Liver (tissue), 9 donors: ENCODE data around the gene CREB3L2. TPM values are rescaled to one million over a fixed set of nuclear protein-coding genes. Genes with fewer than 3 reads are reported as not detected.

Source experiments
- DNase-seq: peaks from one replicate; pipeline ENCODE4 v3.0.0-alpha.2; 2017; ENCODE audit warnings: low spot score
- H3K27ac ChIP-seq, 2 donors: one replicate each; pipeline ENCODE4 v1.7.0; 2013; ENCODE audit warnings: inconsistent platforms in 2 of 2, low read length in 2 of 2, control low read depth in 1 of 2, low read depth in 1 of 2, mild to moderate bottlenecking in 1 of 2
- H3K27me3 ChIP-seq, 4 donors: one replicate each; pipeline versions ENCODE4 v1.6.1 to v1.7.0; 2013; ENCODE audit warnings: low read length in 3 of 4, inconsistent platforms in 1 of 4, mild to moderate bottlenecking in 1 of 4, moderate library complexity in 1 of 4; ENCODE audit not compliant: control insufficient read depth in 4 of 4, insufficient read depth in 4 of 4
- H3K36me3 ChIP-seq, 4 donors: one replicate each; pipeline versions ENCODE4 v1.6.1 to v1.7.0; 2013; ENCODE audit warnings: low read length in 3 of 4, mild to moderate bottlenecking in 3 of 4, low read depth in 1 of 4, moderate library complexity in 1 of 4; ENCODE audit not compliant: control insufficient read depth in 4 of 4, insufficient read depth in 3 of 4
- H3K4me1 ChIP-seq, 4 donors: one replicate each; pipeline versions ENCODE4 v1.6.1 to v1.7.0; 2013; ENCODE audit warnings: low read length in 3 of 4, mild to moderate bottlenecking in 3 of 4, moderate library complexity in 1 of 4; ENCODE audit not compliant: control insufficient read depth in 4 of 4, insufficient read depth in 4 of 4
- H3K4me3 ChIP-seq, 3 donors: one replicate each; pipeline versions ENCODE4 v1.6.1 to v1.7.0; 2013; ENCODE audit warnings: low read length in 3 of 3, control low read depth in 1 of 3, low read depth in 1 of 3, mild to moderate bottlenecking in 1 of 3
- H3K9ac ChIP-seq, 2 donors: one replicate each; pipeline ENCODE4 v1.7.0; 2013; ENCODE audit warnings: low read length in 2 of 2, mild to moderate bottlenecking in 2 of 2, moderate library complexity in 2 of 2, control low read depth in 1 of 2, low read depth in 1 of 2
- H3K9me3 ChIP-seq, 4 donors: one replicate each; pipeline versions ENCODE4 v1.6.1 to v1.7.0; 2013; ENCODE audit warnings: low read length in 3 of 4; ENCODE audit not compliant: control insufficient read depth in 4 of 4
- CTCF ChIP-seq: fragments of 150-350 bp; IDR thresholded peaks from 2 replicates; pipeline ENCODE4 v1.5.1; 2017; ENCODE audit warnings: improper control_type of control experiment, low read depth, low read length; ENCODE audit not compliant: missing input control
- EGR1 ChIP-seq, 2 donors: IDR thresholded peaks; 2 replicates each; pipeline ENCODE4 v1.6.1; 2016 to 2018; ENCODE audit warnings: antibody characterized with exemption in 2 of 2, low read depth in 2 of 2
- FOXA1 ChIP-seq: IDR thresholded peaks from 2 replicates; pipeline ENCODE4 v1.6.1; 2016; ENCODE audit warnings: antibody characterized with exemption
- FOXA2 ChIP-seq: IDR thresholded peaks from 2 replicates; pipeline ENCODE4 v1.6.1; 2016; ENCODE audit warnings: antibody characterized with exemption
- GABPA ChIP-seq, 2 donors: IDR thresholded peaks in 1 of 2; conservative IDR thresholded peaks in 1 of 2; 2 replicates each; pipeline ENCODE4 v1.6.1; 2016; ENCODE audit warnings: antibody characterized with exemption in 2 of 2, mild to moderate bottlenecking in 1 of 2, moderate library complexity in 1 of 2
- HNF4A ChIP-seq, 2 donors: conservative IDR thresholded peaks; 2 replicates each; pipeline ENCODE4 v1.6.1; 2016; ENCODE audit warnings: antibody characterized with exemption in 2 of 2, mild to moderate bottlenecking in 2 of 2
- HNF4G ChIP-seq: IDR thresholded peaks from 2 replicates; pipeline ENCODE4 v1.6.1; 2016; ENCODE audit warnings: antibody characterized with exemption
- NR2F2 ChIP-seq: IDR thresholded peaks from 2 replicates; pipeline ENCODE4 v1.6.1; 2016; ENCODE audit warnings: antibody characterized with exemption
- RAD21 ChIP-seq, 2 donors: IDR thresholded peaks; 2 replicates each; pipeline ENCODE4 v1.6.1; 2016; ENCODE audit warnings: antibody characterized with exemption in 2 of 2, mild to moderate bottlenecking in 2 of 2
- SP1 ChIP-seq: IDR thresholded peaks from 2 replicates; pipeline ENCODE4 v1.6.1; 2018; ENCODE audit warnings: antibody characterized with exemption, mild to moderate bottlenecking
- TAF1 ChIP-seq: conservative IDR thresholded peaks from 2 replicates; pipeline ENCODE4 v1.6.1; 2016; ENCODE audit warnings: antibody characterized with exemption, mild to moderate bottlenecking
- YY1 ChIP-seq: IDR thresholded peaks from 2 replicates; pipeline ENCODE4 v1.6.1; 2016; ENCODE audit warnings: antibody characterized with exemption, mild to moderate bottlenecking
- WGBS: extraction: QIAGEN DNeasy Blood & Tissue Kit; methylation state at CpG from one replicate; pipeline ENCODE4 v1.1.7; 2013; 5-methylcytosine and 5-hydroxymethylcytosine counted together
- polyA plus RNA-seq, 2 donors: library from polyadenylated mRNA; stranded (reverse) in 1 of 2; unstranded in 1 of 2; fragments of 200-250 nt in 1 of 2; fragments of >200 nt in 1 of 2; fragmentation: Nextera tagmentation in 1 of 2; extraction: Ambion mirVana in 1 of 2; gene quantifications; one replicate each; pipeline versions ENCODE4 v1.2.1 to v1.2.3, GENCODE V29; 2013 to 2015
- total RNA-seq, 2 donors: library from RNA; depleted of rRNA; stranded (reverse); fragments of >200 nt; gene quantifications; one replicate each; pipeline ENCODE4 v1.2.3, GENCODE V29; 2014
- TF ChIP-seq, protein P1 (sequence below): IDR thresholded peaks from 2 replicates; pipeline ENCODE4 v1.6.1; 2016; ENCODE audit warnings: antibody characterized with exemption, mild to moderate bottlenecking
- TF ChIP-seq, protein P2 (sequence below): IDR thresholded peaks from 2 replicates; pipeline ENCODE4 v1.6.1; 2016; ENCODE audit warnings: antibody characterized with exemption
- TF ChIP-seq, protein P3 (sequence below): IDR thresholded peaks from 2 replicates; pipeline ENCODE4 v1.6.1; 2016; ENCODE audit warnings: antibody characterized with exemption
- donor health status: healthy.
- donor health status: healthy.
- donor health status: healthy.
- donor health status: healthy.
- donor health status: healthy.

The CREB3L2 gene
- total and polyA plus RNA-seq, 4 donors, result 6.7 to 16.6 (median 9.9) TPM

GRCh38 chr7:137984181-137985041, 17.5 kb downstream of the CREB3L2 start:
- peak overlapping the region; percentile 16 to 33 for H3K27ac ChIP-seq
- H3K27me3 ChIP-seq, result no peaks in the 10 kb centered on the region
- TF ChIP-seq FOXA2 (no peak), YY1 (peak; percentile 23), GABPA (IDR thresholded peaks at IDR 0.05 in 1 of 2, conservative IDR thresholded peaks at IDR 0.05 in 1 of 2) (no peak), SP1 (no peak), CTCF (no peak), HNF4A (conservative IDR thresholded peaks at IDR 0.05) (peak; percentile 48 to 54)
- TF ChIP-seq, protein P1, sequence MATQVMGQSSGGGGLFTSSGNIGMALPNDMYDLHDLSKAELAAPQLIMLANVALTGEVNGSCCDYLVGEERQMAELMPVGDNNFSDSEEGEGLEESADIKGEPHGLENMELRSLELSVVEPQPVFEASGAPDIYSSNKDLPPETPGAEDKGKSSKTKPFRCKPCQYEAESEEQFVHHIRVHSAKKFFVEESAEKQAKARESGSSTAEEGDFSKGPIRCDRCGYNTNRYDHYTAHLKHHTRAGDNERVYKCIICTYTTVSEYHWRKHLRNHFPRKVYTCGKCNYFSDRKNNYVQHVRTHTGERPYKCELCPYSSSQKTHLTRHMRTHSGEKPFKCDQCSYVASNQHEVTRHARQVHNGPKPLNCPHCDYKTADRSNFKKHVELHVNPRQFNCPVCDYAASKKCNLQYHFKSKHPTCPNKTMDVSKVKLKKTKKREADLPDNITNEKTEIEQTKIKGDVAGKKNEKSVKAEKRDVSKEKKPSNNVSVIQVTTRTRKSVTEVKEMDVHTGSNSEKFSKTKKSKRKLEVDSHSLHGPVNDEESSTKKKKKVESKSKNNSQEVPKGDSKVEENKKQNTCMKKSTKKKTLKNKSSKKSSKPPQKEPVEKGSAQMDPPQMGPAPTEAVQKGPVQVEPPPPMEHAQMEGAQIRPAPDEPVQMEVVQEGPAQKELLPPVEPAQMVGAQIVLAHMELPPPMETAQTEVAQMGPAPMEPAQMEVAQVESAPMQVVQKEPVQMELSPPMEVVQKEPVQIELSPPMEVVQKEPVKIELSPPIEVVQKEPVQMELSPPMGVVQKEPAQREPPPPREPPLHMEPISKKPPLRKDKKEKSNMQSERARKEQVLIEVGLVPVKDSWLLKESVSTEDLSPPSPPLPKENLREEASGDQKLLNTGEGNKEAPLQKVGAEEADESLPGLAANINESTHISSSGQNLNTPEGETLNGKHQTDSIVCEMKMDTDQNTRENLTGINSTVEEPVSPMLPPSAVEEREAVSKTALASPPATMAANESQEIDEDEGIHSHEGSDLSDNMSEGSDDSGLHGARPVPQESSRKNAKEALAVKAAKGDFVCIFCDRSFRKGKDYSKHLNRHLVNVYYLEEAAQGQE, result no peak
- no peaks in the 10 kb centered on the region for H3K9me3 ChIP-seq
- 63% methylated on average over 11 of the region's 11 CpGs for WGBS
- no peak for DNase-seq
- H3K9ac ChIP-seq, result no peak overlapping the region
- no peak overlapping the region for H3K4me3 ChIP-seq
- H3K36me3 ChIP-seq, result no peaks in the 10 kb centered on the region
- H3K4me1 ChIP-seq, result peaks cover 8 to 28% (median 26%) of the 10 kb centered on the region in 4 donors

DNA sequence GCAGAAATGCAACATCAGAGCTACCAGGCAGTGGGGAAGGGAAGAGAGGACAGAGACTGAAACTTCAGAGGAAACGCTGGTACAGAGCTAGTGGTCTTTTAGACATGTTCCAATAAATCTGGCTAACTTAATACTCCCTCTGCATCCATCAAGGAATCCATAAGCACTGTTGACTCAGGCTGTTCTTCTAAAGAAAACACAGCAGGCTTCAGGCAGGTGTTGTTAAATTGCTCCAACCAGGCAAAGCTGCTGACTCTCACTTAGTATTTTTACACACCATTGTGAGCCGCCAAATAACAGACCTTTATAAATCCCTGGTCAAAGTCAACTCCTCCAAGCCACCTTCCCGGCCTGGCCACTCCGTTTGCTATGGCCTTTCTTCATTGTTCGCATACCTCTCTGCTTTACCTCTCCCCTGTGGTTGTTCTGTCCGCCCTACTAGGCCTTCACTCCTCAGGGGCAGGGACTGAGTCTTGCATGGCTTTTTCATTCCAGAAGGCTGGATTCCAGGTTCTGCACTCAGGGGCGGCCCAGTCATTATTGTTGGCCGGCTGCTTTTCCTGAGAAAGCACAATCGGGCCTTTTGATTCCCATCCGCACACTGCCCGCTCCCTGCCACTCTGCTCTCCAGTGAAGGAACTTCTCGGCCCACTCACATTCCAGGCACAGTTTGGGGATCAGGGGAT, 18.4 kb downstream of the CREB3L2 start:
- Histone ChIP-seq H3K27ac (no peak overlapping the region), H3K4me3 (no peak overlapping the region), H3K9me3 (no peaks in the 10 kb centered on the region), H3K36me3 (no peaks in the 10 kb centered on the region), H3K27me3 (no peaks in the 10 kb centered on the region), H3K9ac (no peak overlapping the region), H3K4me1 (peaks cover 13 to 26% (median 25%) of the 10 kb centered on the region in 4 donors)
- WGBS, result 93% methylated on average over 12 of the region's 12 CpGs
- DNase-seq, result no peak
- TF ChIP-seq YY1, result no peak
- no peak for TF ChIP-seq FOXA1
- no peak for TF ChIP-seq HNF4G
- no peak for TF ChIP-seq NR2F2
- TF ChIP-seq SP1, result no peak
- TF ChIP-seq TAF1, result no peak
- TF ChIP-seq, protein P2, sequence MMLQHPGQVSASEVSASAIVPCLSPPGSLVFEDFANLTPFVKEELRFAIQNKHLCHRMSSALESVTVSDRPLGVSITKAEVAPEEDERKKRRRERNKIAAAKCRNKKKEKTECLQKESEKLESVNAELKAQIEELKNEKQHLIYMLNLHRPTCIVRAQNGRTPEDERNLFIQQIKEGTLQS, result no peak
- no peak for TF ChIP-seq HNF4A (conservative IDR thresholded peaks at IDR 0.05)
- TF ChIP-seq EGR1 (IDR thresholded peaks at IDR 0.05; ENCODE audit: low read depth in 2 of 2), result no peak
- TF ChIP-seq, protein P1, result no peak
- TF ChIP-seq GABPA (IDR thresholded peaks at IDR 0.05 in 1 of 2, conservative IDR thresholded peaks at IDR 0.05 in 1 of 2), result no peak
- TF ChIP-seq CTCF, result no peak
- no peak for TF ChIP-seq RAD21 (IDR thresholded peaks at IDR 0.05)
- TF ChIP-seq, protein P3, sequence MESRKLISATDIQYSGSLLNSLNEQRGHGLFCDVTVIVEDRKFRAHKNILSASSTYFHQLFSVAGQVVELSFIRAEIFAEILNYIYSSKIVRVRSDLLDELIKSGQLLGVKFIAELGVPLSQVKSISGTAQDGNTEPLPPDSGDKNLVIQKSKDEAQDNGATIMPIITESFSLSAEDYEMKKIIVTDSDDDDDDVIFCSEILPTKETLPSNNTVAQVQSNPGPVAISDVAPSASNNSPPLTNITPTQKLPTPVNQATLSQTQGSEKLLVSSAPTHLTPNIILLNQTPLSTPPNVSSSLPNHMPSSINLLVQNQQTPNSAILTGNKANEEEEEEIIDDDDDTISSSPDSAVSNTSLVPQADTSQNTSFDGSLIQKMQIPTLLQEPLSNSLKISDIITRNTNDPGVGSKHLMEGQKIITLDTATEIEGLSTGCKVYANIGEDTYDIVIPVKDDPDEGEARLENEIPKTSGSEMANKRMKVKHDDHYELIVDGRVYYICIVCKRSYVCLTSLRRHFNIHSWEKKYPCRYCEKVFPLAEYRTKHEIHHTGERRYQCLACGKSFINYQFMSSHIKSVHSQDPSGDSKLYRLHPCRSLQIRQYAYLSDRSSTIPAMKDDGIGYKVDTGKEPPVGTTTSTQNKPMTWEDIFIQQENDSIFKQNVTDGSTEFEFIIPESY, result no peak
- no peak for TF ChIP-seq FOXA2
